GM12878 (cell line): ENCODE results near the gene STK40. TPM values are rescaled to one million over a fixed set of nuclear protein-coding genes. Genes with fewer than 3 reads are reported as not detected.

Experiments
- ATAC-seq: fragments of 200-7000 bp; cut with Tn5 transposase; 3 replicates; pipeline ENCODE4 v1.9.1; 2020; ENCODE audit warnings: mild to moderate bottlenecking, moderate library complexity
- BruUV-seq: library from RNA; stranded (reverse); fragments of 400-500 nt; replicated peaks from 2 replicates; lab custom pipeline; 2021; lab: Mats Ljungman, UMichigan
- CTCF ChIA-PET: fragments of 300-600 bp; sonication (Branson Sonifier 250); formaldehyde crosslinking; extraction: SDS; loops from one replicate; lab custom pipeline; 2021; ENCODE audit warnings: inconsistent platforms; lab: Yijun Ruan, JAX
- POLR2A ChIA-PET: fragments of 350-600 bp; formaldehyde crosslinking; extraction: SDS; loops from one replicate; lab custom pipeline; 2021; ENCODE audit warnings: inconsistent platforms; lab: Charles Lee
- RAD21 ChIA-PET: fragments of 300-600 bp; sonication (Branson Sonifier 250); formaldehyde crosslinking; loops from one replicate; lab custom pipeline; 2023; ENCODE audit warnings: antibody characterized with exemption; ENCODE audit not compliant: unreplicated experiment; lab: Charles Lee
- SMC1A ChIA-PET: fragments of 300-600 bp; sonication (Branson Sonifier 250); formaldehyde crosslinking; loops from one replicate; lab custom pipeline; 2023; ENCODE audit not compliant: unreplicated experiment, uncharacterized antibody; lab: Charles Lee
- DNase-seq: peaks from one replicate; pipeline ENCODE4 v3.0.0-alpha.2; 2011; ENCODE audit warnings: low read depth, low spot score
- FAIRE-seq: peaks from 3 replicates; lab custom pipeline; 2011; peaks lifted over from hg19 to GRCh38; lab: Jason Lieb, UNC
- H2AFZ ChIP-seq: 2 replicates; pipeline ENCODE4 v1.6.0; 2011; ENCODE audit warnings: low read depth, low read length, control low read depth; ENCODE audit not compliant: control insufficient read depth
- H3K27ac ChIP-seq: 2 replicates; pipeline ENCODE4 v1.5.1; 2011; ENCODE audit warnings: control low read depth; ENCODE audit not compliant: control insufficient read depth, insufficient read depth
- H3K27me3 ChIP-seq, 2 experiments: replicated peaks in 1 of 2; 2 replicates each; pipeline versions ENCODE4 v1.6.0 to v1.6.1; 2011; ENCODE audit warnings: low read length in 1 of 2; ENCODE audit not compliant: control insufficient read depth in 2 of 2, insufficient read depth in 2 of 2
- H3K36me3 ChIP-seq, 2 experiments: 2 replicates each; pipeline ENCODE4 v1.5.1; 2011; ENCODE audit warnings: low read length in 1 of 2; ENCODE audit not compliant: control insufficient read depth in 2 of 2, insufficient read depth in 2 of 2
- H3K4me1 ChIP-seq: 2 replicates; pipeline ENCODE4 v1.6.1; 2011; ENCODE audit warnings: mild to moderate bottlenecking, low read length, moderate library complexity, mixed read lengths; ENCODE audit not compliant: control insufficient read depth, insufficient read depth
- H3K4me2 ChIP-seq: 2 replicates; pipeline ENCODE4 v1.6.0; 2011; ENCODE audit warnings: control low read depth; ENCODE audit not compliant: control insufficient read depth, insufficient read depth
- H3K4me3 ChIP-seq: fragments of 200-600 bp; sonication (generic); 2 replicates; pipeline ENCODE4 v1.5.1; 2016
- H3K79me2 ChIP-seq: 2 replicates; pipeline ENCODE4 v1.6.0; 2011; ENCODE audit warnings: low read length; ENCODE audit not compliant: control insufficient read depth, insufficient read depth
- H3K9ac ChIP-seq: 2 replicates; pipeline ENCODE4 v1.8.0; 2011; ENCODE audit warnings: low read length, control low read depth, mixed read lengths; ENCODE audit not compliant: control insufficient read depth, insufficient read depth
- H3K9me3 ChIP-seq: replicated peaks from 3 replicates; pipeline ENCODE4 v1.5.1; 2011; ENCODE audit warnings: mild to moderate bottlenecking, low read length; ENCODE audit not compliant: control insufficient read depth, insufficient read depth
- H4K20me1 ChIP-seq: 2 replicates; pipeline ENCODE4 v1.6.0; 2011; ENCODE audit not compliant: control insufficient read depth, insufficient read depth
- BRCA1 ChIP-seq: IDR thresholded peaks from 2 replicates; pipeline ENCODE4 v1.6.1; 2011; ENCODE audit warnings: low read depth, low read length, improper control_type of control experiment
- CUX1 ChIP-seq: IDR thresholded peaks from 2 replicates; pipeline ENCODE4 v1.6.1; 2012; ENCODE audit warnings: improper control_type of control experiment, low read depth, low read length; ENCODE audit not compliant: insufficient replicate concordance
- SIX5 ChIP-seq: IDR thresholded peaks from 2 replicates; pipeline ENCODE4 v1.6.1; 2011; ENCODE audit warnings: mild to moderate bottlenecking, low read depth, low read length, moderate library complexity; ENCODE audit not compliant: severe bottlenecking
- SP1 ChIP-seq: IDR thresholded peaks from one replicate; pipeline ENCODE4 v1.6.1; 2011; ENCODE audit warnings: low read depth, low read length
- TCF3 ChIP-seq: IDR thresholded peaks from 2 replicates; pipeline ENCODE4 v1.6.1; 2012; ENCODE audit warnings: low read depth, mild to moderate bottlenecking, low read length, borderline replicate concordance; ENCODE audit not compliant: insufficient read depth
- ZBTB40 ChIP-seq: fragments of 450-650 bp; IDR thresholded peaks from 2 replicates; pipeline ENCODE4 v1.6.1; 2016; ENCODE audit warnings: mild to moderate bottlenecking, moderate library complexity, borderline replicate concordance
- ZNF622 ChIP-seq: fragments of 450-650 bp; IDR thresholded peaks from 2 replicates; pipeline ENCODE4 v1.6.1; 2017; ENCODE audit warnings: mild to moderate bottlenecking, inconsistent platforms
- whole genome bisulfite sequencing: methylation state at CpG from one replicate; pipeline ENCODE4 v1.1.6; 2016; ENCODE audit warnings: low lambda C conversion rate; ENCODE audit not compliant: insufficient replicate concordance, insufficient coverage; ENCODE audit errors: missing lambda C conversion rate; 5-methylcytosine and 5-hydroxymethylcytosine counted together
- in situ Hi-C: fragments of 300-500 bp; cut with MboI; formaldehyde crosslinking; loops from 9 replicates; pipeline ENCODE4 v1.14.3; 2018; ENCODE audit warnings: mixed read lengths
- intact Hi-C: fragments of 100-400 bp; cut with micrococcal nuclease; formaldehyde crosslinking; loops from one replicate; pipeline ENCODE4 v1.14.2; 2022; ENCODE audit not compliant: unreplicated experiment
- polyA plus RNA-seq, 11 experiments: library from polyadenylated mRNA; depleted of rRNA in 4 of 11; unstranded in 6 of 11; stranded (reverse) in 5 of 11; fragments of >200 nt; fragmentation: Nextera tagmentation in 4 of 11; fragmentation: Illumina TruSeq in 1 of 11; extraction: Ambion mirVana in 4 of 11; extraction: Trizol in 1 of 11; gene quantifications; 1 replicate in 1 of 11; 2 replicates in 10 of 11; pipeline versions ENCODE4 v1.2.1 to v1.2.3, GENCODE V29; 2011 to 2016; ENCODE audit warnings: inconsistent platforms in 2 of 11, missing spikeins in 2 of 11, low read depth in 1 of 11
- total RNA-seq, 4 experiments: library from RNA; depleted of rRNA in 3 of 4; stranded (reverse); fragments of >200 nt in 3 of 4; fragmentation: Illumina TruSeq in 1 of 4; extraction: Trizol in 1 of 4; gene quantifications; 2 replicates each; pipeline versions ENCODE4 v1.2.1 to v1.2.3, GENCODE V29; 2013 to 2021

Gene STK40
- total and polyA plus RNA-seq, 10 of the 15 experiments (the other 5 are each of a cell fraction or from before 2014, with no cell fraction given) = 0.27 to 51.0 (median 29.5) TPM

- no peak for TF ChIP-seq ZBTB40
- TF ChIP-seq SIX5 = no peak
- no peak for TF ChIP-seq ZNF622
Observed at GRCh38 chr1:36300526-36300925, 85.2 kb downstream of the STK40 start (continued).

GRCh38 chr1:36298640-36299039 is 87.1 kb downstream of the STK40 start:
- TF ChIP-seq TCF3 (no peak), BRCA1 (no peak), CUX1 (no peak), SP1 (no peak)
- no peaks in the 10 kb centered on the region for H3K27me3 ChIP-seq
- no peaks in the 10 kb centered on the region for H4K20me1 ChIP-seq
- H3K79me2 ChIP-seq = no peaks in the 10 kb centered on the region
- H3K36me3 ChIP-seq = peaks cover 26 to 43% of the 10 kb centered on the region in 2 experiments
- POLR2A ChIA-PET = no interaction called here
- CTCF ChIA-PET = interaction anchor here (1.5 to 2.3 kb wide), 2 partner anchors 8 to 149 kb away, joined by 4 to 10 read pairs; partner anchors contain the start of gene TRAPPC3
- no peak for DNase-seq
- intact Hi-C loops (no loop called here), in situ Hi-C loops (no loop called here)
- SMC1A ChIA-PET = no interaction called here
- no peak overlapping the region for H3K4me2 ChIP-seq
- H3K4me1 ChIP-seq = no peaks in the 10 kb centered on the region
- BruUV-seq = no TSS peak
- no peaks in the 10 kb centered on the region for H3K9me3 ChIP-seq
- no peak overlapping the region for H3K4me3 ChIP-seq
- no peak for ATAC-seq
- RAD21 ChIA-PET = no interaction called here
- H2AFZ ChIP-seq = no peak overlapping the region
- WGBS = 86% methylated on average over 5 of the region's 5 CpGs
- H3K27ac ChIP-seq = no peak overlapping the region
- H3K9ac ChIP-seq = no peak overlapping the region
- FAIRE-seq = no peak
